Astrocyte (in vitro differentiated cells and primary cell): ENCODE measurements around the gene INPP5E. TPM values are rescaled to one million over a fixed set of nuclear protein-coding genes. Genes with fewer than 3 reads are reported as not detected.

Experiments
- DNase-seq: peaks from one replicate; pipeline ENCODE4 v3.0.0-alpha.2; 2010; ENCODE audit warnings: low read depth
- FAIRE-seq: peaks from 2 replicates; lab custom pipeline; 2011; peaks lifted over from hg19 to GRCh38; lab: Jason Lieb, UNC
- H2AFZ ChIP-seq: 2 replicates; pipeline ENCODE4 v1.6.0; 2012; ENCODE audit warnings: low read depth, low read length, inconsistent platforms
- H3K27ac ChIP-seq: 2 replicates; pipeline ENCODE4 v1.5.1; 2011; ENCODE audit warnings: low read depth, low read length, inconsistent platforms
- H3K27me3 ChIP-seq: 2 replicates; pipeline ENCODE4 v1.6.0; 2011; ENCODE audit warnings: low read length, inconsistent platforms; ENCODE audit not compliant: insufficient read depth
- H3K36me3 ChIP-seq: 2 replicates; pipeline ENCODE4 v1.5.1; 2011; ENCODE audit warnings: low read length, inconsistent platforms; ENCODE audit not compliant: insufficient read depth
- H3K4me1 ChIP-seq: 2 replicates; pipeline ENCODE4 v1.5.1; 2011; ENCODE audit warnings: low read length, inconsistent platforms; ENCODE audit not compliant: insufficient read depth
- H3K4me2 ChIP-seq: 2 replicates; pipeline ENCODE4 v1.6.0; 2012; ENCODE audit warnings: low read length, inconsistent platforms
- H3K4me3 ChIP-seq: 2 replicates; pipeline ENCODE4 v1.5.1; 2011; ENCODE audit warnings: low read depth, mild to moderate bottlenecking, low read length, inconsistent platforms; ENCODE audit not compliant: insufficient read depth
- H3K79me2 ChIP-seq: 2 replicates; pipeline ENCODE4 v1.6.0; 2012; ENCODE audit warnings: mild to moderate bottlenecking, low read length, inconsistent platforms; ENCODE audit not compliant: insufficient read depth
- H3K9ac ChIP-seq: 2 replicates; pipeline ENCODE4 v1.6.0; 2012; ENCODE audit warnings: mild to moderate bottlenecking, low read length, inconsistent platforms
- H3K9me3 ChIP-seq: 2 replicates; pipeline ENCODE4 v1.5.1; 2012; ENCODE audit warnings: low read depth, mild to moderate bottlenecking, low read length, inconsistent platforms; ENCODE audit not compliant: insufficient read depth
- H4K20me1 ChIP-seq: 2 replicates; pipeline ENCODE4 v1.6.0; 2012; ENCODE audit warnings: low read length, inconsistent platforms; ENCODE audit not compliant: insufficient read depth
- H3K27ac Mint-ChIP-seq: one replicate; pipeline ENCODE4 v1.8.0; 2021; ENCODE audit warnings: mild to moderate bottlenecking, mixed read lengths; ENCODE audit not compliant: unreplicated experiment
- H3K27me3 Mint-ChIP-seq: one replicate; pipeline ENCODE4 v1.8.0; 2021; ENCODE audit warnings: low read depth, mixed read lengths; ENCODE audit not compliant: unreplicated experiment
- H3K36me3 Mint-ChIP-seq: one replicate; pipeline ENCODE4 v1.8.0; 2021; ENCODE audit warnings: low read depth, mixed read lengths; ENCODE audit not compliant: unreplicated experiment
- H3K4me1 Mint-ChIP-seq: one replicate; pipeline ENCODE4 v1.8.0; 2021; ENCODE audit warnings: low read depth, mixed read lengths; ENCODE audit not compliant: unreplicated experiment
- H3K4me3 Mint-ChIP-seq: one replicate; pipeline ENCODE4 v1.8.0; 2021; ENCODE audit warnings: mild to moderate bottlenecking, moderate library complexity, mixed read lengths; ENCODE audit not compliant: unreplicated experiment
- H3K9me3 Mint-ChIP-seq: one replicate; pipeline ENCODE4 v1.8.0; 2021; ENCODE audit warnings: mild to moderate bottlenecking, mixed read lengths; ENCODE audit not compliant: unreplicated experiment
- EZH2 ChIP-seq: IDR thresholded peaks from 2 replicates; pipeline ENCODE4 v1.6.1; 2012; ENCODE audit warnings: mild to moderate bottlenecking, low read length, inconsistent platforms; ENCODE audit not compliant: insufficient read depth
- total RNA-seq: library from RNA; stranded (reverse); gene quantifications from 2 replicates; pipeline ENCODE4 v1.2.1, GENCODE V29; 2021
- TF ChIP-seq, protein P1 (sequence below): IDR thresholded peaks from 2 replicates; pipeline ENCODE4 v1.5.1; 2011; ENCODE audit warnings: low read depth, mild to moderate bottlenecking, inconsistent platforms, low read length, moderate library complexity; ENCODE audit not compliant: insufficient read depth

The INPP5E gene
- total RNA-seq, 1 donor from 2014 or later = 13.2 TPM

GRCh38 chr9:136447173-136447778 lies 7.6 kb upstream of the INPP5E start:
- H3K36me3 Mint-ChIP-seq = peaks cover 15% of the 10 kb centered on the region
- no peak for TF ChIP-seq EZH2
- TF ChIP-seq, protein P1, sequence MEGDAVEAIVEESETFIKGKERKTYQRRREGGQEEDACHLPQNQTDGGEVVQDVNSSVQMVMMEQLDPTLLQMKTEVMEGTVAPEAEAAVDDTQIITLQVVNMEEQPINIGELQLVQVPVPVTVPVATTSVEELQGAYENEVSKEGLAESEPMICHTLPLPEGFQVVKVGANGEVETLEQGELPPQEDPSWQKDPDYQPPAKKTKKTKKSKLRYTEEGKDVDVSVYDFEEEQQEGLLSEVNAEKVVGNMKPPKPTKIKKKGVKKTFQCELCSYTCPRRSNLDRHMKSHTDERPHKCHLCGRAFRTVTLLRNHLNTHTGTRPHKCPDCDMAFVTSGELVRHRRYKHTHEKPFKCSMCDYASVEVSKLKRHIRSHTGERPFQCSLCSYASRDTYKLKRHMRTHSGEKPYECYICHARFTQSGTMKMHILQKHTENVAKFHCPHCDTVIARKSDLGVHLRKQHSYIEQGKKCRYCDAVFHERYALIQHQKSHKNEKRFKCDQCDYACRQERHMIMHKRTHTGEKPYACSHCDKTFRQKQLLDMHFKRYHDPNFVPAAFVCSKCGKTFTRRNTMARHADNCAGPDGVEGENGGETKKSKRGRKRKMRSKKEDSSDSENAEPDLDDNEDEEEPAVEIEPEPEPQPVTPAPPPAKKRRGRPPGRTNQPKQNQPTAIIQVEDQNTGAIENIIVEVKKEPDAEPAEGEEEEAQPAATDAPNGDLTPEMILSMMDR = no peak
- no peak overlapping the region for H3K4me3 ChIP-seq
- no peak for DNase-seq
- H3K27me3 Mint-ChIP-seq = no peaks in the 10 kb centered on the region
- no peak overlapping the region for H2AFZ ChIP-seq
- peaks cover 6% of the 10 kb centered on the region for H3K4me1 ChIP-seq
- no peak overlapping the region for H3K4me3 Mint-ChIP-seq
- H3K4me2 ChIP-seq = no peak overlapping the region
- FAIRE-seq = no peak
- H3K36me3 ChIP-seq = peaks cover 51% of the 10 kb centered on the region
- H3K9ac ChIP-seq = no peak overlapping the region
- no peaks in the 10 kb centered on the region for H3K9me3 Mint-ChIP-seq
- peaks cover 7% of the 10 kb centered on the region for H3K79me2 ChIP-seq
- H3K27ac ChIP-seq = no peak overlapping the region
- peaks cover 74% of the 10 kb centered on the region for H4K20me1 ChIP-seq
- no peak overlapping the region for H3K27ac Mint-ChIP-seq
- no peaks in the 10 kb centered on the region for H3K4me1 Mint-ChIP-seq
- H3K9me3 ChIP-seq = no peaks in the 10 kb centered on the region
- no peaks in the 10 kb centered on the region for H3K27me3 ChIP-seq

DNA sequence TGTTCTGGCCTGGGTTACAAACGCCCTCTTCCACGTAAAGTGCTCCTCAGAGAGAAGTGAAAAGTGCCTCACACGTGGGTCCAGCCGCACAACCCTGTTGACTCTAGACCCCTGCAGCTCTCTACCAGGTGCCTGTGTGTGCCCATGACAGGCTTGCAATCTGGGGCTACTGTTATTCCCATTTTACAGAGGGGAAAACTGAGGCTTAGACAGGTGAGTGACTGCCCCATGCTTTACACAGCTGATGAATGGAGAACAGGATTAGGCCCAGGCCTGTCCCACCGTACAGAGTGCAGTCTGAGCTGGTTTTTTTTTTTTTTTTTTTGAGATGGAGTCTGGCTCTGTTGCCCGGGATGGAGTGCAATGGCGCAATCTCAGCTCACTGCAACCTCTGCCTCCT lies 6.2 kb upstream of the INPP5E start:
- no peak overlapping the region for H3K4me3 ChIP-seq
- H3K36me3 Mint-ChIP-seq = peaks cover 15% of the 10 kb centered on the region
- peaks cover 7% of the 10 kb centered on the region for H3K79me2 ChIP-seq
- H3K27me3 Mint-ChIP-seq = no peaks in the 10 kb centered on the region
- H3K4me1 Mint-ChIP-seq = peaks cover 7% of the 10 kb centered on the region
- H3K27ac ChIP-seq = no peak overlapping the region
- TF ChIP-seq EZH2 = no peak
- TF ChIP-seq, protein P1 = no peak
- no peak overlapping the region for H3K4me3 Mint-ChIP-seq
- H3K4me1 ChIP-seq = peaks cover 21% of the 10 kb centered on the region
- DNase-seq (no peak), FAIRE-seq (no peak)
- no peaks in the 10 kb centered on the region for H3K9me3 ChIP-seq
- H2AFZ ChIP-seq = no peak overlapping the region
- no peak overlapping the region for H3K9ac ChIP-seq
- no peaks in the 10 kb centered on the region for H3K27me3 ChIP-seq
- no peak overlapping the region for H3K4me2 ChIP-seq
- H3K27ac Mint-ChIP-seq = no peak overlapping the region
- H3K9me3 Mint-ChIP-seq = no peaks in the 10 kb centered on the region
- H4K20me1 ChIP-seq = peaks cover 80% of the 10 kb centered on the region
- H3K36me3 ChIP-seq = peaks cover 46% of the 10 kb centered on the region

GRCh38 chr9:136444102-136444501 lies 4.5 kb upstream of the INPP5E start:
- no peak for TF ChIP-seq EZH2
- TF ChIP-seq, protein P1 = no peak
- peaks cover 50% of the 10 kb centered on the region for H3K36me3 ChIP-seq

More at GRCh38 chr9:136444102-136444501, 4.5 kb upstream of the INPP5E start:
- no peaks in the 10 kb centered on the region for H3K9me3 Mint-ChIP-seq
- no peaks in the 10 kb centered on the region for H3K27me3 Mint-ChIP-seq
- H3K4me3 Mint-ChIP-seq = no peak overlapping the region
- H3K4me3 ChIP-seq = no peak overlapping the region
- no peaks in the 10 kb centered on the region for H3K9me3 ChIP-seq
- no peak overlapping the region for H2AFZ ChIP-seq
- H3K4me1 Mint-ChIP-seq = peaks cover 8% of the 10 kb centered on the region
- no peak overlapping the region for H3K4me2 ChIP-seq
- no peak overlapping the region for H3K27ac ChIP-seq
- H3K27ac Mint-ChIP-seq = no peak overlapping the region
- H3K9ac ChIP-seq = no peak overlapping the region
- FAIRE-seq = no peak
- H3K36me3 Mint-ChIP-seq = peaks cover 20% of the 10 kb centered on the region
- H3K27me3 ChIP-seq = no peaks in the 10 kb centered on the region
- H4K20me1 ChIP-seq = peaks cover 77% of the 10 kb centered on the region
- peaks cover 16% of the 10 kb centered on the region for H3K79me2 ChIP-seq
- DNase-seq = no peak
- peaks cover 24% of the 10 kb centered on the region for H3K4me1 ChIP-seq
